GM12878 (cell line): ENCODE data around the gene SHANK3. TPM values are rescaled to one million over a fixed set of nuclear protein-coding genes. Genes with fewer than 3 reads are reported as not detected.
"Not testable (repeated sequence)": the region's sequence is repeated elsewhere in the genome, so short reads cannot be mapped to it uniquely, and the experiment has no call there.

Source experiments
- ATAC-seq: fragments of 200-7000 bp; cut with Tn5 transposase; 3 replicates; pipeline ENCODE4 v1.9.1; 2020; ENCODE audit warnings: mild to moderate bottlenecking, moderate library complexity
- BruUV-seq: library from RNA; stranded (reverse); fragments of 400-500 nt; replicated peaks from 2 replicates; lab custom pipeline; 2021; lab: Mats Ljungman, UMichigan
- CTCF ChIA-PET: fragments of 300-600 bp; sonication (Branson Sonifier 250); formaldehyde crosslinking; extraction: SDS; loops from one replicate; lab custom pipeline; 2021; ENCODE audit warnings: inconsistent platforms; lab: Yijun Ruan, JAX
- POLR2A ChIA-PET: fragments of 350-600 bp; formaldehyde crosslinking; extraction: SDS; loops from one replicate; lab custom pipeline; 2021; ENCODE audit warnings: inconsistent platforms; lab: Charles Lee
- RAD21 ChIA-PET: fragments of 300-600 bp; sonication (Branson Sonifier 250); formaldehyde crosslinking; loops from one replicate; lab custom pipeline; 2023; ENCODE audit warnings: antibody characterized with exemption; ENCODE audit not compliant: unreplicated experiment; lab: Charles Lee
- SMC1A ChIA-PET: fragments of 300-600 bp; sonication (Branson Sonifier 250); formaldehyde crosslinking; loops from one replicate; lab custom pipeline; 2023; ENCODE audit not compliant: unreplicated experiment, uncharacterized antibody; lab: Charles Lee
- DNase-seq: peaks from one replicate; pipeline ENCODE4 v3.0.0-alpha.2; 2011; ENCODE audit warnings: low read depth, low spot score
- FAIRE-seq: peaks from 3 replicates; lab custom pipeline; 2011; peaks lifted over from hg19 to GRCh38; lab: Jason Lieb, UNC
- H2AFZ ChIP-seq: 2 replicates; pipeline ENCODE4 v1.6.0; 2011; ENCODE audit warnings: low read depth, low read length, control low read depth; ENCODE audit not compliant: control insufficient read depth
- H3K27ac ChIP-seq: 2 replicates; pipeline ENCODE4 v1.5.1; 2011; ENCODE audit warnings: control low read depth; ENCODE audit not compliant: control insufficient read depth, insufficient read depth
- H3K27me3 ChIP-seq, 2 experiments: replicated peaks in 1 of 2; 2 replicates each; pipeline versions ENCODE4 v1.6.0 to v1.6.1; 2011; ENCODE audit warnings: low read length in 1 of 2; ENCODE audit not compliant: control insufficient read depth in 2 of 2, insufficient read depth in 2 of 2
- H3K36me3 ChIP-seq, 2 experiments: 2 replicates each; pipeline ENCODE4 v1.5.1; 2011; ENCODE audit warnings: low read length in 1 of 2; ENCODE audit not compliant: control insufficient read depth in 2 of 2, insufficient read depth in 2 of 2
- H3K4me1 ChIP-seq: 2 replicates; pipeline ENCODE4 v1.6.1; 2011; ENCODE audit warnings: mild to moderate bottlenecking, low read length, moderate library complexity, mixed read lengths; ENCODE audit not compliant: control insufficient read depth, insufficient read depth
- H3K4me2 ChIP-seq: 2 replicates; pipeline ENCODE4 v1.6.0; 2011; ENCODE audit warnings: control low read depth; ENCODE audit not compliant: control insufficient read depth, insufficient read depth
- H3K4me3 ChIP-seq: fragments of 200-600 bp; sonication (generic); 2 replicates; pipeline ENCODE4 v1.5.1; 2016
- H3K79me2 ChIP-seq: 2 replicates; pipeline ENCODE4 v1.6.0; 2011; ENCODE audit warnings: low read length; ENCODE audit not compliant: control insufficient read depth, insufficient read depth
- H3K9ac ChIP-seq: 2 replicates; pipeline ENCODE4 v1.8.0; 2011; ENCODE audit warnings: low read length, control low read depth, mixed read lengths; ENCODE audit not compliant: control insufficient read depth, insufficient read depth
- H3K9me3 ChIP-seq: replicated peaks from 3 replicates; pipeline ENCODE4 v1.5.1; 2011; ENCODE audit warnings: mild to moderate bottlenecking, low read length; ENCODE audit not compliant: control insufficient read depth, insufficient read depth
- H4K20me1 ChIP-seq: 2 replicates; pipeline ENCODE4 v1.6.0; 2011; ENCODE audit not compliant: control insufficient read depth, insufficient read depth
- BACH1 ChIP-seq: fragments of 450-650 bp; IDR thresholded peaks from 2 replicates; pipeline ENCODE4 v1.6.1; 2017; ENCODE audit warnings: mild to moderate bottlenecking, borderline replicate concordance
- BRCA1 ChIP-seq: IDR thresholded peaks from 2 replicates; pipeline ENCODE4 v1.6.1; 2011; ENCODE audit warnings: low read depth, low read length, improper control_type of control experiment
- CBX3 ChIP-seq: fragments of 200-600 bp; sonication (generic); IDR thresholded peaks from 2 replicates; pipeline ENCODE4 v1.6.1; 2016; ENCODE audit warnings: low read depth, borderline replicate concordance
- CREM ChIP-seq: IDR thresholded peaks from 2 replicates; pipeline ENCODE4 v1.6.1; 2014; ENCODE audit warnings: antibody characterized with exemption, low read depth
- DPF2 ChIP-seq: fragments of 450-650 bp; IDR thresholded peaks from 2 replicates; pipeline ENCODE4 v1.6.1; 2017; ENCODE audit warnings: mild to moderate bottlenecking
- EGR1 ChIP-seq, 2 experiments: IDR thresholded peaks; 1 replicate in 1 of 2; 2 replicates in 1 of 2; pipeline ENCODE4 v1.6.1; 2011 to 2012; ENCODE audit warnings: low read depth in 2 of 2, low read length in 2 of 2, borderline replicate concordance in 1 of 2, mild to moderate bottlenecking in 1 of 2, moderate library complexity in 1 of 2
- KAT2A ChIP-seq: conservative IDR thresholded peaks from 2 replicates; pipeline ENCODE4 v1.6.1; 2011; ENCODE audit warnings: low read depth, low read length; ENCODE audit not compliant: control insufficient read depth
- NR2C2 ChIP-seq: IDR thresholded peaks from 2 replicates; pipeline ENCODE4 v1.6.1; 2011; ENCODE audit warnings: borderline replicate concordance, low read depth; ENCODE audit not compliant: control insufficient read depth, insufficient read length
- PAX8 ChIP-seq: fragments of 450-650 bp; IDR thresholded peaks from 2 replicates; pipeline ENCODE4 v1.6.1; 2017; ENCODE audit warnings: mild to moderate bottlenecking, moderate library complexity
- USF1 ChIP-seq: IDR thresholded peaks from 2 replicates; pipeline ENCODE4 v1.6.1; 2011; ENCODE audit warnings: borderline replicate concordance, low read depth, mild to moderate bottlenecking, moderate library complexity, mixed read lengths, low read length; ENCODE audit not compliant: insufficient read depth; ENCODE audit errors: extremely low read length
- YBX1 ChIP-seq: fragments of 450-650 bp; IDR thresholded peaks from 2 replicates; pipeline ENCODE4 v1.6.1; 2016; ENCODE audit warnings: antibody characterized with exemption
- ZNF384 ChIP-seq: IDR thresholded peaks from 2 replicates; pipeline ENCODE4 v1.6.1; 2012; ENCODE audit warnings: low read depth, mild to moderate bottlenecking, low read length, improper control_type of control experiment, borderline replicate concordance
- WGBS: methylation state at CpG from one replicate; pipeline ENCODE4 v1.1.6; 2016; ENCODE audit warnings: low lambda C conversion rate; ENCODE audit not compliant: insufficient replicate concordance, insufficient coverage; ENCODE audit errors: missing lambda C conversion rate; 5-methylcytosine and 5-hydroxymethylcytosine counted together
- in situ Hi-C: fragments of 300-500 bp; cut with MboI; formaldehyde crosslinking; loops from 9 replicates; pipeline ENCODE4 v1.14.3; 2018; ENCODE audit warnings: mixed read lengths
- intact Hi-C: fragments of 100-400 bp; cut with micrococcal nuclease; formaldehyde crosslinking; loops from one replicate; pipeline ENCODE4 v1.14.2; 2022; ENCODE audit not compliant: unreplicated experiment
- polyA plus RNA-seq, 11 experiments: library from polyadenylated mRNA; depleted of rRNA in 4 of 11; unstranded in 6 of 11; stranded (reverse) in 5 of 11; fragments of >200 nt; fragmentation: Nextera tagmentation in 4 of 11; fragmentation: Illumina TruSeq in 1 of 11; extraction: Ambion mirVana in 4 of 11; extraction: Trizol in 1 of 11; gene quantifications; 1 replicate in 1 of 11; 2 replicates in 10 of 11; pipeline versions ENCODE4 v1.2.1 to v1.2.3, GENCODE V29; 2011 to 2016; ENCODE audit warnings: inconsistent platforms in 2 of 11, missing spikeins in 2 of 11, low read depth in 1 of 11
- total RNA-seq, 4 experiments: library from RNA; depleted of rRNA in 3 of 4; stranded (reverse); fragments of >200 nt in 3 of 4; fragmentation: Illumina TruSeq in 1 of 4; extraction: Trizol in 1 of 4; gene quantifications; 2 replicates each; pipeline versions ENCODE4 v1.2.1 to v1.2.3, GENCODE V29; 2013 to 2021

Gene SHANK3
- total and polyA plus RNA-seq, 10 of the 15 experiments (the other 5 are each of a cell fraction or from before 2014, with no cell fraction given), result under 0.01 to 0.10 (median 0.05) TPM; not detected in 6

GRCh38 chr22:50633771-50634170 is 38.9 kb upstream of the SHANK3 start (continued):
- TF ChIP-seq ZNF384, result no peak

- CTCF ChIA-PET, result no interaction called here
- POLR2A ChIA-PET, result no interaction called here
- no peak for TF ChIP-seq DPF2
- no peak for TF ChIP-seq KAT2A
- no peak for TF ChIP-seq BRCA1
- no peak for TF ChIP-seq NR2C2
- TF ChIP-seq BACH1, result no peak
- no peak for TF ChIP-seq EGR1 (IDR thresholded peaks at IDR 0.05; ENCODE audit: borderline replicate concordance in 1 of 2, low read depth in 2 of 2, low read length in 2 of 2)
- no peak for TF ChIP-seq CBX3
- no peak for TF ChIP-seq USF1
- TF ChIP-seq PAX8, result no peak
- no peak for TF ChIP-seq CREM
- no peak for TF ChIP-seq YBX1
- Histone ChIP-seq H4K20me1 (no peaks in the 10 kb centered on the region), H3K4me3 (no peak overlapping the region), H3K9ac (no peak overlapping the region), H3K36me3 (no peaks in the 10 kb centered on the region), H2AFZ (no peak overlapping the region), H3K79me2 (no peaks in the 10 kb centered on the region), H3K27ac (no peak overlapping the region), H3K4me1 (no peaks in the 10 kb centered on the region), H3K27me3 (no peaks in the 10 kb centered on the region; a peak in 1 of 4 replicates), H3K4me2 (no peak overlapping the region), H3K9me3 (no peaks in the 10 kb centered on the region; the same call in 2 of the 3 replicates)
- in situ Hi-C loops (no loop called here), intact Hi-C loops (no loop called here)
- no peak for DNase-seq
- no peak for FAIRE-seq
- RAD21 ChIA-PET, result no interaction called here
- BruUV-seq, result no TSS peak
- no peak for ATAC-seq
- WGBS, result 84% methylated on average over 11 of the region's 11 CpGs
- SMC1A ChIA-PET, result no interaction called here
Observed at GRCh38 chr22:50635591-50635990, 37.0 kb upstream of the SHANK3 start.

- FAIRE-seq, H3K27ac ChIP-seq, H2AFZ ChIP-seq, ATAC-seq, H4K20me1 ChIP-seq, RAD21 ChIA-PET, H3K79me2 ChIP-seq, H3K4me1 ChIP-seq, H3K9ac ChIP-seq, BruUV-seq, H3K36me3 ChIP-seq, H3K9me3 ChIP-seq, POLR2A ChIA-PET, CTCF ChIA-PET, DNase-seq, in situ Hi-C loops, H3K4me2 ChIP-seq, H3K4me3 ChIP-seq, intact Hi-C loops, SMC1A ChIA-PET: not testable (repeated sequence)
- WGBS, result 55% methylated on average over 9 of the region's 12 CpGs
- H3K27me3 ChIP-seq, result peaks cover 3 to 12% of the 10 kb centered on the region in 2 experiments; a peak in 1 of 4 replicates
Observed at GRCh38 chr22:50640296-50640695, 32.3 kb upstream of the SHANK3 start.
